GM21786 (cell line): ENCODE measurements around the gene C1orf35.
A peak's percentile ranks its signal among the peaks of the same experiment; 100 is the strongest.

Source experiments
- ATAC-seq: cut with Tn5 transposase; IDR thresholded peaks from one replicate; pipeline ENCODE4 v1.9.1; 2021; ENCODE audit not compliant: unreplicated experiment

C1orf35 gene

DNA sequence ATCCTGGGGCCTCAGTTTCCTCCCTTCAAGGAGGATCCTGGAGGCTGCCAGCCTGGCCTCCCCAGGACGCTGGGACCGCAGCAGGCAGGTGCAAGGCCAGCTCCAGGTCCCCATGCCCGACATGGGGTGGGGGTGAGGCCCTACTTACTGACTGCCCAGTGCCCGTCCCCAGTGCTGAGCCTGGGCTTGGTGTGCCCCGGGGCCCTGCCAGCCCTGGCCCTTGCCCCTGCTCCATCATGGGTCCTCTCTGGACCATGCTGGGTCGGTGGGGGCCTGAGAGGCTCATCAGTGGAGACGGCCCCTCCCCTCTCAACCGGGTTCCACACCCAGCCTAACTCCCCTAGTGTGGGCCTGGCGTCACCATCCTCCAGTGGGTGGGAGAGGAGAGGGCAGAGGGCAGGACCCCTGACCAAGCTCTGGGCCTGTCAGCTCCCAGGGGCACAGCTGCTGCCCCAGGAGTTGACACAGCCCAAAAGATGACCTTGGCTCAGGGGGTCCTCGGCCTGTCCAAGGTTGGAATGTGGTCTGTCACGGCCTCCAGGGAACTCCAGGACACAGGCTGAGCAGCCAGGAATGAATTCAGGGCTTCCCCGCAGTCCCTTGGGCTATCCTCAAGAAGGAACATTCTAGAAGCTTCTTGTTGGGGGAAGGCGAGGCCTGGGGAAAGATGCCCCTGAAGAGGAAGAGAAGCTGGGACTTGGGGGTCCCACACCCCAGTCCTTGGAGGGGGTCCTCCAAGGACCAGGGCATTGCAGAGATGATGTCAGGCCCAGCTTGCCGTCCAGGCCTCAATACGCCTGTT lies 38.2 kb downstream of the C1orf35 start:
- no peak for ATAC-seq

DNA sequence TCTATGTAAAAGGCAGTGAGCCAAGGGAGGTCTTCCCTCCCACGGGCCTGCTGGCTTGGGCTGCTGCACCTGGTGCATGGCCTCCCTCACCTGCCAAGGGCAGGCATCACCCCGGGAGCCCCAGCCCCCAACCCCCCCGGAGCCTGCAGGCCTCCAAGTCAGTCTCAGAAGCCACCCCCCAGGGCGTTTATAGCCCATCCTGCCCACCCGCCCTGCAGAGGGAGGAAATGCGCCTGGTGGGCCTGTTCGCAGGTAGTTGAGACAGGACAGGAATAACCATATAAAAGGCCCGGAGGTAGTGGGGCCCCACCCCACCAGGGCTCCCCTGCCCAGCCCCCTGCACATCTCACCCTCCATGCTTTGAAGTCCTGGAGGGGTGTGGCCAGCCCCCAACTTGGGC lies 38.8 kb downstream of the C1orf35 start:
- no peak for ATAC-seq

DNA sequence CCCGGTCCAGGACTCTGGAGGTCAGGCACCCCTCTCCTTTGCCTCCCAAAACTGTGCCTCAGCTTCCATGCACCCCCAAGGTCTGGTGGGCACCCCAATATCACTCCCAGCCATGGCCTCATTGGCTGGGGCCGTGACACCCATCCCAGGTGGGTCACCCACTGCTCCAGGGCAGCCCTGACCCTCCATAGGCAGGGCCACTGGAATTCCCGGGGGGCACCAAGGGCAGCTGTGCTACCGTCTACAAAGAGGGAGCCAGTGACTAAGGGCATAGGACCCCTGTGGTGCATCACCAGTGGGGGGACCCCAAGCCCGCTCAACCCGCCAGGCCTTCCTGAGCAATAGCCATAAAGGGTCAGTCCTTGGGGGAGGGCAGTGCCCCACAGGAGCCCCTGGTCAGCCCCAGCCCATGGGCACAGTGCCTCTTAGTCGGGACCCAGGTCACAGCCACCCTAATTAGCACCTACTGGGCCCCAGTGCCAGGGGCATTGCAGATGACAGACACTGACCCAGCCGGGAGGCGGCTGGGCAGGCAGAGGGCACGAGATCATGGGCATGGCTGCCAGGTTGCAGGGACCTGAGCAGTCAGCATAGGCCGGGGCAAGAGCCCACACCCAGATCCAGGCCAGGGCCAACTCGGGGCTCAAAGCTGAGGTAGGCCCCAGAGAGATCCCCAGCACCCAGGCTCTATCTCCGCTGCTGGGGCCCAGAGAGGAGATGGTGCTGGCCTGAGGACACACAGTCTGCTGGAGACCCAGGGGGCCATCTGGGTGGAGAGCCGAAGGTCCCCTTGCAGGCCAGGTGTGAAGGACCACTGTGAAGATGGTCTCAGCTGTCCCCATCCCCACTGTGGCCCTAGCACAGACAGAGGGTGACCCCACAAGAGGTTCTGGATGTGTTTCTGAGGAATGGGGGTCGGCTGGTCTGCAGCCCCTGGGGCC lies 39.6 kb downstream of the C1orf35 start:
- ATAC-seq, result no peak

DNA sequence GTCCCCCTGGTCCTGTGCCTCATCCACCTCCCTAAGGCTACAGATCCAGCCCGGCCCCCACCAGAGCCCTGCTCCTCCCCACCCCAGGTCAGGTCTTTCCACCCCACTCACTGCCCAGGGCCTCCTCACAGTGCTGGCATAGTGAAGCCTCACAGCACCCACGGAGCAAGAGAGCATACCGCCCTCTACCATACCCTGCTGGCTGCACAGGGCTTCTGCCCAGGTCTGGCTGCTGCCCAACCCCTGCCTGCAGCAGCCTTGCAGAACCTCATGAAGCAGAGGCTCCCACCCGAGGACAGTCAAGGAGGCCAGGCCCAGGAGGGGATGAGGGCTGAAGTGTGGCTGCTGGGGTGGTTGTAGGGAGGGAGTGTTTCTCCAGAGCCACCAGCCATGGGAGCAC lies 40.3 kb downstream of the C1orf35 start:
- no peak for ATAC-seq

DNA sequence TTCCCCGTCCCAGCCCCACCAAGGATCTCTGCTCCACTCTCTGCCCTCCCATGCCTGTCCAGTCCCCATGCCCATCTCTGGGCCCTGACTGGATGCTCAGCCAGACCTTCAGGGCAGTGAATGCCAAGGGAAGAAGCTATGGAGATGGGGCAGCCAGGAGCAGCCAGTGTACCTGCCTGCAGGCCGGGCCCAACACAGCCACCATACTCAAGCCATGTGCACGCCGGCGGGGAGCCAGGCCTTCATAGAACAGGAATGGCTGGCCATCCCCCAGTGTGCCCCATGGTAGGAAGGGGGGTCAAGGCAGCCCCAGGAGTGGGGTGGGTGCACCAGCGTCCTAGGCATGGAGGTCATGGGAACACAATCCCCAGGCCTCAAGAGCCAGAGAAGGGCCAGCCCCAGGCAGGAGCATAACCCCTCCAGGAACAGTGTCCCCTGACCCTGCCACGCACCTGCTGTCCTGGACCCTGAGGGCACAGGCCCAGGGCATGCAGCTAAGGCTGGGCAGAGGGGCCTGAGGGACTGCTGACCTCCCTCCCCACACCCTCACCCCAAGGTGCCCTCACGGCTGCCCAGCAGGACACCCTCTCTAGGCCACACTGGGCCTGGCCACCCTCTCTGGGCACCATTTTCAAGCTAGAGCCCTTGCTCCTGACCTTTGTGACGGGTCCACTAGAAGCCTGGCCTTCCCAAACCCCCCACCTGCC lies 40.9 kb downstream of the C1orf35 start:
- ATAC-seq, result no peak

DNA sequence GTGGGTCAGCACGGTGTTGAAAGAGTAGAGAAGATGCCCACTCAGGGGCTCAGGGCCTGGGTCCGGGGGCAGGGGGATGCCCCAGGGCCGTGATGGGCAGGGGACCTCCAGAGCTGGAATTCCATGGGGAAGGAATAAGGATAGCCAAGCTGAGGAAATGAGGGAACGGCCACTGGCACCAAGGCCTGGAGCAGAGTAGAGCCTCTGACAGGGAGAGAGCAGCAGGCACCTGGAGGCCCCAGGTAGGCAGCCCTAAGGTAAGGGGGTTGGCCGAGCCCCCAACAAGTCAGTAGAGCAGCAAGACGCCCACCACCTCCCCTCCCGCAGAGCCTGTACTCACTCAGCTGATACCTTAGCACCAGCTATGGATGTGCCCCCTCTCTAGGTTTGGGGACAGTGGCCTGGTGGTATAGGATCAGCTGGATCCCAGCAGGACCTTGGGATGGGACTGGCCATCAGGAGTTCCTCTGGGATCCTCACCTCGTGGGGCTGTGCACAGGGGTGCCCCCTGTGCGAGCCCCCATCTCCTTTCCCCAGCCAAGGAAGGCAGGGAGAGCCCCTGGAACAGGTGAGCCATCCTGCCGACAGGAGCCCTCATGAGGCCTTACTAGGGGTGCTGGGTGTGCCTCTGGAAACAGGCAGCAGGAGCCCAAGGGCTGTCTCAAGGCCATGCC lies 41.6 kb downstream of the C1orf35 start:
- ATAC-seq, result no peak

DNA sequence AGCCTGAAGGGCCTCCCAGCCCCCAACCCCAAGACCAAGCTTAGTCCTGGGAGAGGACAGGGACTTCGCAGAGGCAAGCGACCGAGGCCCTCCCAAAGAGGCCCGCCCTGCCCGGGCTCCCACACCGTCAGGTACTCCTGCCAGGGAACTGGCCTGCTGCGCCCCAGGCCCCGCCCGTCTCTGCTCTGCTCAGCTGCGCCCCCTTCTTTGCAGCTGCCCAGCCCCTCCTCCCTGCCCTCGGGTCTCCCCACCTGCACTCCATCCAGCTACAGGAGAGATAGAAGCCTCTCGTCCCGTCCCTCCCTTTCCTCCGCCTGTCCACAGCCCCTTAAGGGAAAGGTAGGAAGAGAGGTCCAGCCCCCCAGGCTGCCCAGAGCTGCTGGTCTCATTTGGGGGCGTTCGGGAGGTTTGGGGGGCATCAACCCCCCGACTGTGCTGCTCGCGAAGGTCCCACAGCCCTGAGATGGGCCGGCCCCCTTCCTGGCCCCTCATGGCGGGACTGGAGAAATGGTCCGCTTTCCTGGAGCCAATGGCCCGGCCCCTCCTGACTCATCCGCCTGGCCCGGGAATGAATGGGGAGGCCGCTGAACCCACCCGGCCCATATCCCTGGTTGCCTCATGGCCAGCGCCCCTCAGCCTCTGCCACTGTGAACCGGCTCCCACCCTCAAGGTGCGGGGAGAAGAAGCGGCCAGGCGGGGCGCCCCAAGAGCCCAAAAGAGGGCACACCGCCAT lies 42.5 kb downstream of the C1orf35 start:
- no peak for ATAC-seq

DNA sequence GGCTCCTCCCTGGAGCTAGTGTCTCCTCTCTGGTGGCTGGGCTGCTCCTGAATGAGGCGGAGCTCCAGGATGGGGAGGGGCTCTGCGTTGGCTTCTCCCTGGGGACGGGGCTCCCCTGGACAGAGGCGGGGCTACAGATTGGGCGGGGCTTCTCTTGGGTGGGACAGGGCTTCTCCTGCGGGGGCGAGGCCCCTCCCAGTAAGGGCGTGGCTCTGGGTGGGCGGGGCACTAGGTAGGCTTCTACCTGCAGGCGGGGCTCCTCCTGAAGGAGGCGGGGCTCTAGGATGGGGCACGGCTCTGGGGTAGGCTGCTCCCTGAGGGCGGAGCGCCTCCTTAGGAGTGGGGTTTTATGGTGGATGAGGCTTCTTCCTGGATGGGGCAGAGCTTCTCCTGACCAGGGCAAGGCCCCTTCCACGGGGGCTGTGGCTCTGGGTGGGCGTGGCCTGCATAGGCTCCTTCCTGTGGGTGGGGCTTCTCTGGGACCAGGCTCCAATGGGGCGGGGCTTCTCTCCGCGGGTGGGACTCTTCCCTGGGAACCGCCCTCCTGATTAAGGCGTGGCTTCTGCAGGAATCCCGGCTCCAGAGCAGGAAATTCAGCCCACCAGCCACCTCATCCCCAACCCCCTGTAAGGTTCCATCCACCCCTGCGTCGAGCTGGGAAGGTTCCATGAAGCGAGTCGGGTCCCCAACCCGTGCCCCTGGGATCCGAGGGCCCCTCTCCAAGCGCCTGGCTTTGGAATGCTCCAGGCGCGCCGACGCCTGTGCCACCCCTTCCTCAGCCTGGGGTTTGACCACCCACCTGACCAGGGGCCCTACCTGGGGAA lies 43.3 kb downstream of the C1orf35 start:
- peak; percentile 41 for ATAC-seq

DNA sequence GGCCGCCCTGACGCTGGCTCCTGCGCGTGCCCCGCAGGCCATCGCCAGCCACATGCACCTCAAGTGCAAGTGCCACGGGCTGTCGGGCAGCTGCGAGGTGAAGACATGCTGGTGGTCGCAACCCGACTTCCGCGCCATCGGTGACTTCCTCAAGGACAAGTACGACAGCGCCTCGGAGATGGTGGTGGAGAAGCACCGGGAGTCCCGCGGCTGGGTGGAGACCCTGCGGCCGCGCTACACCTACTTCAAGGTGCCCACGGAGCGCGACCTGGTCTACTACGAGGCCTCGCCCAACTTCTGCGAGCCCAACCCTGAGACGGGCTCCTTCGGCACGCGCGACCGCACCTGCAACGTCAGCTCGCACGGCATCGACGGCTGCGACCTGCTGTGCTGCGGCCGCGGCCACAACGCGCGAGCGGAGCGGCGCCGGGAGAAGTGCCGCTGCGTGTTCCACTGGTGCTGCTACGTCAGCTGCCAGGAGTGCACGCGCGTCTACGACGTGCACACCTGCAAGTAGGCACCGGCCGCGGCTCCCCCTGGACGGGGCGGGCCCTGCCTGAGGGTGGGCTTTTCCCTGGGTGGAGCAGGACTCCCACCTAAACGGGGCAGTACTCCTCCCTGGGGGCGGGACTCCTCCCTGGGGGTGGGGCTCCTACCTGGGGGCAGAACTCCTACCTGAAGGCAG lies 44.0 kb downstream of the C1orf35 start:
- ATAC-seq, result peak; percentile 27

DNA sequence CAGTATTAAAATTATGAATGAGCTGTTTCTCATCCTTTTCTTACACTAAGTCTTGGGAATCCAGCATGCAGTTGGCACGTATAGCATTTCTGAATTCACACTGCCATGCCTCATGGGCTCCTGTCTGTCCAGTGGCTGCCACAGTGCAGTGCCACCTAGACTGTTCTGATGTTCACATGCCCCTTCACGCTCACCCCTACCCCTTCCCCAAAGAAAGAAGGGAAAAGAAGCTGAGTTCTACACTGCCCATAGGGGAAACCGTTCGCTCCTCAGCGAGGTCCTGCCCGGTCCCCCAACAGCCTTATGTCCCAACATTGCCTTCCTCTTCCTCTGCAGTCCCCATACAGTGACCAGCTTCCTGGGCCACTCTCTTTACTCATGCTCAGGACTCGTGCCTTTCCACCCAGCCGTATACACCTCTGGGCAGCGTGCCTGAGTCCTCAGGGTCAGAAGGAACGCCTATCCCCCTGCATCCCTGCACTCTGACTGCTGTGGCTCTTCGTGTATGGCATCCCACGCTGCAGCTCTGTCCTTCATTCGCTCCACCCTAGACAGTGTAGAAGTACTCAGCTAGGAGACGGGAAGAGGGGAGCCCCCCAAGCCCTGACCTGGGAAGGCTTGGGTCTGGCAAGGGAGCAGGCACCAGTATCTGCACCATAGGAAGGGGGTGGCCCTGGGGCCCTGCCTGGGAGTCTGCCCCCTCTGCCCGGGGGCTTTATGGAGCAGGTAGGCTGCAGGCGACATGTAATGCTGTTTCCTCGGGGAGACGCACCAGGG lies 44.8 kb downstream of the C1orf35 start:
- ATAC-seq, result no peak
